Gastroesophageal sphincter (tissue), 3 donors: ENCODE data around the gene MEGF11.

Source experiments
- POLR2A ChIP-seq, 2 donors: fragments of 450-650 bp; IDR thresholded peaks; one replicate each; pipeline ENCODE4 v1.6.1; 2017; ENCODE audit warnings: antibody characterized with exemption in 2 of 2, mild to moderate bottlenecking in 2 of 2, moderate library complexity in 1 of 2
- TF ChIP-seq, protein P1 (sequence below), 4 experiments: fragments of 200-600 bp in 2 of 4; fragments of 450-650 bp in 2 of 4; sonication (generic) in 1 of 4; IDR thresholded peaks; one replicate each; pipeline ENCODE4 v1.5.1; 2017 to 2019; ENCODE audit warnings: antibody characterized with exemption in 4 of 4, mild to moderate bottlenecking in 2 of 4, moderate library complexity in 2 of 4

DNA sequence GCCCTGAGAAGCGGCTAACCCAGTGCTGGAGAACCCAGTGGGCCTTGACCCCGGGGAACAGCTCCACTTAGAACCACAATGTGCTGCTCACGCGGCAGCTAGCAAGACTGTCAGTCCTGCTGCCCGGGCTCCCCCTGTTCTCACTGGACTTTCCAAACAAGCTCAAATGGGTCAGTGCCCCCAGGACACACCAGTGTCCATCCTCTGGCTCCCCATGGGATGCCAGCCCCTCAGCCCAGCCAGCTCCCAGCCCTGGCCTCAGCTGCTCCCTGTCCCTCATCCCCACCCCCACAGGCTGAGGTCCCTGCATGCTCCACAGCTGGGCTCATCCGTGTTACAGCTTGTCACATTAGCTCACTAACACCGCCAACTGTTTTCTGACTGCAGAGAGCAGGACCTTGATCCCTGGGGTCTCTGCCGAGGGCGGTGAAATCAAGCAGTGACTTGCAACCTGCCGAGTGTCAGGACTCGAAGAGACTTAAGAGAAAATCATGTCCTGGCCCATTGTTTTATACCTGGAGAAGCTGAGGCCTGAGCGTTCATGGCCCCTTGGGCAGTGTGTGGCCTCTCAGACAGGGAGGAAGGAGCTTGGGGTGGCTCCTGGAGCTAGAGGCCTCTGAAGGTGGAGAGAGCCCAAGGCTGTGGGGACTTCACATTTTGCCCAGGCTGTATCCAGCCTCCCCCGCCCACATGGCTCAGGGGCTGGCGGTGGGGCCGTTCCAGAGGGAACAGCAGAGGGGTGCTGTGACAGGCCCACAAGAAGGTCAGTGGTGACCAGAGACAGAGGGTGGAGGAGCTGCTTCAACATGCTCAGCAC is 157.5 kb downstream of the MEGF11 start:
- TF ChIP-seq, protein P1, sequence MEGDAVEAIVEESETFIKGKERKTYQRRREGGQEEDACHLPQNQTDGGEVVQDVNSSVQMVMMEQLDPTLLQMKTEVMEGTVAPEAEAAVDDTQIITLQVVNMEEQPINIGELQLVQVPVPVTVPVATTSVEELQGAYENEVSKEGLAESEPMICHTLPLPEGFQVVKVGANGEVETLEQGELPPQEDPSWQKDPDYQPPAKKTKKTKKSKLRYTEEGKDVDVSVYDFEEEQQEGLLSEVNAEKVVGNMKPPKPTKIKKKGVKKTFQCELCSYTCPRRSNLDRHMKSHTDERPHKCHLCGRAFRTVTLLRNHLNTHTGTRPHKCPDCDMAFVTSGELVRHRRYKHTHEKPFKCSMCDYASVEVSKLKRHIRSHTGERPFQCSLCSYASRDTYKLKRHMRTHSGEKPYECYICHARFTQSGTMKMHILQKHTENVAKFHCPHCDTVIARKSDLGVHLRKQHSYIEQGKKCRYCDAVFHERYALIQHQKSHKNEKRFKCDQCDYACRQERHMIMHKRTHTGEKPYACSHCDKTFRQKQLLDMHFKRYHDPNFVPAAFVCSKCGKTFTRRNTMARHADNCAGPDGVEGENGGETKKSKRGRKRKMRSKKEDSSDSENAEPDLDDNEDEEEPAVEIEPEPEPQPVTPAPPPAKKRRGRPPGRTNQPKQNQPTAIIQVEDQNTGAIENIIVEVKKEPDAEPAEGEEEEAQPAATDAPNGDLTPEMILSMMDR (IDR thresholded peaks at IDR 0.05), result no peak
- TF ChIP-seq POLR2A (IDR thresholded peaks at IDR 0.05), result no peak
